Right lung (tissue), 5 donors: ENCODE results near the gene EIF2D. TPM values are rescaled to one million over a fixed set of nuclear protein-coding genes. Genes with fewer than 3 reads are reported as not detected.

Source experiments
- DNase-seq, 2 donors: peaks; one replicate each; pipeline ENCODE4 v3.0.0-alpha.2; 2013
- polyA plus RNA-seq, 5 donors: library from polyadenylated mRNA; unstranded; fragments of 120-200 nt; gene quantifications; one replicate each; pipeline versions ENCODE4 v1.2.1 to v1.2.3, GENCODE V29; 2013; ENCODE audit warnings: inconsistent platforms in 1 of 5, low replicate concordance in 1 of 5; ENCODE audit not compliant: insufficient read length in 5 of 5, insufficient read depth in 1 of 5

EIF2D gene
- polyA plus RNA-seq, 5 donors, result 80.2 to 105 (median 97.7) TPM

GRCh38 chr1:206551986-206552326, 60.3 kb downstream of the EIF2D start:
- DNase-seq, result no peak

GRCh38 chr1:206551296-206551985, 60.8 kb downstream of the EIF2D start:
- DNase-seq, result no peak

- no peak for DNase-seq
These were observed 61.8 kb downstream of the EIF2D start for GRCh38 chr1:206550446-206550845.

GRCh38 chr1:206547104-206547503, 65.2 kb downstream of the EIF2D start:
- no peak for DNase-seq

GRCh38 chr1:206545351-206545750, 66.9 kb downstream of the EIF2D start:
- DNase-seq, result no peak

GRCh38 chr1:206544562-206545257, 67.6 kb downstream of the EIF2D start:
- DNase-seq, result peak; percentile 47 to 62

Other genes starting within 250 kb of the EIF2D start
- 1 to 10 TPM; 4.9 to 7.8 (median 6.6) TPM for gene IKBKE, start 142.0 kb downstream of the EIF2D start, polyA plus RNA-seq
- 10 to 100 TPM in 3 of 5 donors, 1 to 10 TPM in 2; 6.2 to 12.3 (median 11.6) TPM for gene RASSF5, start 104.9 kb downstream of the EIF2D start, polyA plus RNA-seq
- gene DYRK3, start 23.1 kb upstream of the EIF2D start, polyA plus RNA-seq, result 1 to 10 TPM; 7.3 to 8.9 (median 7.5) TPM
- gene MAPKAPK2, start 72.4 kb upstream of the EIF2D start, polyA plus RNA-seq, result 10 to 100 TPM; 52.1 to 65.9 (median 53.6) TPM
- gene IL19, start 158.3 kb upstream of the EIF2D start, polyA plus RNA-seq, result not detected
- 1 to 10 TPM in 1 of 5 donors, under 1 TPM in 4; 0.38 to 1.0 (median 0.47) TPM for gene IL10, start 160.0 kb upstream of the EIF2D start, polyA plus RNA-seq